Dedifferentiated amniotic fluid mesenchymal stem cell (primary cell): ENCODE measurements around the gene UBR4.
"Not testable (repeated sequence)": the region's sequence is repeated elsewhere in the genome, so short reads cannot be mapped to it uniquely, and the experiment has no call there.

ENCODE experiments used
- DNase-seq: peaks from one replicate; pipeline ENCODE4 v3.0.0-alpha.2; 2016; ENCODE audit errors: extremely low spot score

The UBR4 gene

GRCh38 chr1:19220080-19220846 is 10.2 kb upstream of the UBR4 start:
- no peak for DNase-seq

GRCh38 chr1:19219451-19219850 is 9.4 kb upstream of the UBR4 start:
- no peak for DNase-seq

- not testable (repeated sequence) for DNase-seq
Measured at GRCh38 chr1:19216585-19216984, 6.5 kb upstream of the UBR4 start.

- DNase-seq, result no peak
Measured at GRCh38 chr1:19213580-19213979, 3.5 kb upstream of the UBR4 start.

GRCh38 chr1:19212167-19212566 is 2.1 kb upstream of the UBR4 start:
- no peak for DNase-seq

GRCh38 chr1:19210772-19211549 is 895 bp upstream of the UBR4 start:
- no peak for DNase-seq

GRCh38 chr1:19209439-19209989 is 552 bp downstream of the UBR4 start:
- DNase-seq, result no peak

GRCh38 chr1:19208710-19209438 is 1.2 kb downstream of the UBR4 start:
- DNase-seq, result peak; percentile 56

- no peak for DNase-seq
Measured at GRCh38 chr1:19206947-19207346, 3.1 kb downstream of the UBR4 start.

GRCh38 chr1:19205845-19206244 is 4.2 kb downstream of the UBR4 start:
- DNase-seq, result no peak

- DNase-seq, result no peak
Measured at GRCh38 chr1:19205403-19205802, 4.7 kb downstream of the UBR4 start.

- DNase-seq, result no peak
Measured at GRCh38 chr1:19204446-19205266, 5.4 kb downstream of the UBR4 start.

GRCh38 chr1:19203440-19203839 is 6.6 kb downstream of the UBR4 start:
- DNase-seq, result no peak

GRCh38 chr1:19202396-19202795 is 7.7 kb downstream of the UBR4 start:
- DNase-seq, result no peak

GRCh38 chr1:19199969-19200604 is 10.0 kb downstream of the UBR4 start:
- DNase-seq, result no peak

- DNase-seq, result no peak
Measured at GRCh38 chr1:19199329-19199968, 10.6 kb downstream of the UBR4 start.

- DNase-seq, result no peak
Measured at GRCh38 chr1:19198820-19199219, 11.2 kb downstream of the UBR4 start.

GRCh38 chr1:19197845-19198244 is 12.2 kb downstream of the UBR4 start:
- DNase-seq, result no peak

GRCh38 chr1:19196331-19196730 is 13.7 kb downstream of the UBR4 start:
- DNase-seq, result no peak

GRCh38 chr1:19193004-19193403 is 17.1 kb downstream of the UBR4 start:
- DNase-seq, result no peak
